MCF 10A (cell line): ENCODE results near the gene ULK3. TPM values are rescaled to one million over a fixed set of nuclear protein-coding genes. Genes with fewer than 3 reads are reported as not detected.

Experiments used
- BruUV-seq: library from RNA; stranded (reverse); fragments of 400-500 nt; replicated peaks from 2 replicates; lab custom pipeline; 2021; lab: Mats Ljungman, UMichigan
- CTCF ChIA-PET: fragments of 300-600 bp; sonication (Branson Sonifier 250); formaldehyde crosslinking; extraction: SDS; loops from one replicate; lab custom pipeline; 2021; ENCODE audit warnings: antibody characterized with exemption, inconsistent platforms; lab: Yijun Ruan, JAX
- POLR2A ChIA-PET: fragments of 300-600, 350-650 bp; sonication (Branson Sonifier 250); formaldehyde crosslinking; extraction: SDS; loops from one replicate; lab custom pipeline; 2020; ENCODE audit warnings: antibody characterized with exemption, inconsistent platforms; lab: Yijun Ruan, JAX
- DNase-seq: peaks from one replicate; pipeline ENCODE4 v3.0.0-alpha.2; 2018; ENCODE audit not compliant: unreplicated experiment
- H3K27ac Mint-ChIP-seq: one replicate; pipeline ENCODE4 v1.8.0; 2022; ENCODE audit warnings: mild to moderate bottlenecking, low read depth, mixed read lengths; ENCODE audit not compliant: unreplicated experiment
- H3K27me3 Mint-ChIP-seq: one replicate; pipeline ENCODE4 v1.8.0; 2022; ENCODE audit warnings: mixed read lengths; ENCODE audit not compliant: insufficient read depth, unreplicated experiment
- H3K36me3 Mint-ChIP-seq: one replicate; pipeline ENCODE4 v1.8.0; 2022; ENCODE audit warnings: mild to moderate bottlenecking, moderate library complexity, mixed read lengths; ENCODE audit not compliant: insufficient read depth, unreplicated experiment
- H3K4me1 Mint-ChIP-seq: one replicate; pipeline ENCODE4 v1.8.0; 2022; ENCODE audit warnings: mixed read lengths; ENCODE audit not compliant: insufficient read depth, unreplicated experiment
- H3K4me3 Mint-ChIP-seq: one replicate; pipeline ENCODE4 v1.8.0; 2022; ENCODE audit warnings: mild to moderate bottlenecking, moderate library complexity, mixed read lengths; ENCODE audit not compliant: unreplicated experiment
- H3K9me3 Mint-ChIP-seq: one replicate; pipeline ENCODE4 v1.8.0; 2022; ENCODE audit warnings: mixed read lengths; ENCODE audit not compliant: unreplicated experiment
- intact Hi-C: fragments of 100-400 bp; cut with micrococcal nuclease; formaldehyde crosslinking; loops from 2 replicates; pipeline ENCODE4 v1.14.1; 2022
- total RNA-seq: library from RNA; stranded (reverse); gene quantifications from 2 replicates; pipeline ENCODE4 v1.2.3, GENCODE V29; 2022
- TF ChIP-seq, protein P1 (sequence below): fragments of 200-600 bp; IDR thresholded peaks from one replicate; pipeline ENCODE4 v1.8.0; 2022; ENCODE audit warnings: antibody characterized with exemption, mild to moderate bottlenecking; ENCODE audit not compliant: unreplicated experiment

Gene ULK3
- total RNA-seq, 1 experiment from 2014 or later, result 27.6 TPM

DNA sequence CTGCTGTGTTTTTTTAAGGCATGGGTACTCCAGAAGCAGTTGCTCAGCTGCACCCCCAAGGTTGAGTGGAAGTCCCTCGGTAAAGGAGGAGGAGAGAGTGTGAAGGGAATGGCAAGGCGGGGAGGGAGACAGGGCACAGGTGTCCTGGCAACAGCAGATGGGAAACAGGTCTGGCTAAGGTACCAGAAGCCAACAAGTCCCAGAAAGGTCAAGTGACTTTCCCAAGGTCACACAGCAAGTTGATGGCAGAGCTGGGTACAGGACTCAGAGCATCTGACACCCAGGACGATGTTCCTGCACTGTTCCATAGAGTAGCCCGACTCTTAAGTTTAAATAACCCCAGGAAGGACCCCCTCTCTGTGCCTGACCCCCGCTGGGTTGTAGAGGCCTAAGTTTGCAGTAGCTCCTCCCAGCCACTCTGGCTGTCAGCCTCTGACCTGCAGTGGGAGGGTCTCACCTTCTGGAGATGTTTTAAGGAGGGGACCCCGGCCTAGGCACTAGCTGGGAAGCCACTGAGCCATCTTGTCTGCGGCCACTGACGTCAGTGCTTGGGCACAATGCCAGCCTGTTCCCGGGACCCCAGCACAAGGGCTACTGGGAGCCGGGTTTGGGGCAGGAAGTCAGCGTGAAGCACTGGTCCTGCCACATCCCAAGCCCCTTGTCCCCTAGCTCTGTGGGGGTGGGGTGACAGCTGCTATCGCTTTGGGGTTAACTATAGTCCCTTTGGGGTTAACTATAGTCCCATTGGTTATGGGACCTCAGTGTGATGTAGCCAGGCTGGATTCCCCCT is 50.5 kb downstream of the ULK3 start:
- TF ChIP-seq, protein P1, sequence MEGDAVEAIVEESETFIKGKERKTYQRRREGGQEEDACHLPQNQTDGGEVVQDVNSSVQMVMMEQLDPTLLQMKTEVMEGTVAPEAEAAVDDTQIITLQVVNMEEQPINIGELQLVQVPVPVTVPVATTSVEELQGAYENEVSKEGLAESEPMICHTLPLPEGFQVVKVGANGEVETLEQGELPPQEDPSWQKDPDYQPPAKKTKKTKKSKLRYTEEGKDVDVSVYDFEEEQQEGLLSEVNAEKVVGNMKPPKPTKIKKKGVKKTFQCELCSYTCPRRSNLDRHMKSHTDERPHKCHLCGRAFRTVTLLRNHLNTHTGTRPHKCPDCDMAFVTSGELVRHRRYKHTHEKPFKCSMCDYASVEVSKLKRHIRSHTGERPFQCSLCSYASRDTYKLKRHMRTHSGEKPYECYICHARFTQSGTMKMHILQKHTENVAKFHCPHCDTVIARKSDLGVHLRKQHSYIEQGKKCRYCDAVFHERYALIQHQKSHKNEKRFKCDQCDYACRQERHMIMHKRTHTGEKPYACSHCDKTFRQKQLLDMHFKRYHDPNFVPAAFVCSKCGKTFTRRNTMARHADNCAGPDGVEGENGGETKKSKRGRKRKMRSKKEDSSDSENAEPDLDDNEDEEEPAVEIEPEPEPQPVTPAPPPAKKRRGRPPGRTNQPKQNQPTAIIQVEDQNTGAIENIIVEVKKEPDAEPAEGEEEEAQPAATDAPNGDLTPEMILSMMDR, result no peak
- peaks cover 49% of the 10 kb centered on the region for H3K4me1 Mint-ChIP-seq
- H3K36me3 Mint-ChIP-seq, result peaks cover 7% of the 10 kb centered on the region
- no peak overlapping the region for H3K4me3 Mint-ChIP-seq
- H3K27me3 Mint-ChIP-seq, result no peaks in the 10 kb centered on the region
- BruUV-seq, result no TSS peak
- intact Hi-C loops, result no loop called here
- POLR2A ChIA-PET, result interaction anchor here (0.7 to 1.5 kb wide), 4 partner anchors 7 to 182 kb away, joined by 3 to 5 read pairs (median 4); no protein-coding TSS in a partner anchor
- H3K27ac Mint-ChIP-seq, result peak overlapping the region; percentile 16
- DNase-seq, result no peak
- no peaks in the 10 kb centered on the region for H3K9me3 Mint-ChIP-seq
- CTCF ChIA-PET, result interaction anchor here (0.7 to 6.4 kb wide), 9 partner anchors 7 to 179 kb away, joined by 3 to 57 read pairs (median 4); no protein-coding TSS in a partner anchor

DNA sequence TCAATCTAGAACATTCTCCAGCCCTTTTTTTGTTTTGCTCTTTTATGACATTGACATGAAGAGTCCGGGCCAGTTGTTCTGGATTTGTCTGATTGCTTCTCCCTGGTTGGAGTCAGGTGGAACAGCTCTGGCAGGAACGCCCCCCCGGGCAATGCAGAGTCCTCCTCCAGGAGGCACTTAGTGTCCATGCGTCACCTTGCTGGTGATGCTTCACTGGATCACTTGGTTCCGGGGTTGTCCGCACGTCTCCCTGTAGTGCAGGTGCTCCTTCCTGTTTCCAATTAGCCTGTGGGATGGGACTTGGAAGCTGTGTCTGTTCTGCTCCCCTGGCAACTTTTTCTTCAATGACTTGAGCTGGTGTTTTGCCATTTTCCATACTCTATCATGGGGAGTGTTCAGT is 51.3 kb downstream of the ULK3 start:
- BruUV-seq, result no TSS peak
- Mint-ChIP-seq H3K9me3 (no peaks in the 10 kb centered on the region), H3K4me1 (peaks cover 49% of the 10 kb centered on the region), H3K27me3 (no peaks in the 10 kb centered on the region), H3K4me3 (no peak overlapping the region), H3K36me3 (peaks cover 7% of the 10 kb centered on the region), H3K27ac (peak overlapping the region; percentile 16)
- intact Hi-C loops, result no loop called here
- TF ChIP-seq, protein P1, result no peak
- CTCF ChIA-PET, result interaction anchor here (0.7 to 6.4 kb wide), 6 partner anchors 8 to 179 kb away, joined by 3 to 57 read pairs (median 6); no protein-coding TSS in a partner anchor
- POLR2A ChIA-PET, result interaction anchor here (0.9 to 1.5 kb wide), 3 partner anchors 8 to 16 kb away, joined by 3 to 5 read pairs (median 4); no protein-coding TSS in a partner anchor
- no peak for DNase-seq

DNA sequence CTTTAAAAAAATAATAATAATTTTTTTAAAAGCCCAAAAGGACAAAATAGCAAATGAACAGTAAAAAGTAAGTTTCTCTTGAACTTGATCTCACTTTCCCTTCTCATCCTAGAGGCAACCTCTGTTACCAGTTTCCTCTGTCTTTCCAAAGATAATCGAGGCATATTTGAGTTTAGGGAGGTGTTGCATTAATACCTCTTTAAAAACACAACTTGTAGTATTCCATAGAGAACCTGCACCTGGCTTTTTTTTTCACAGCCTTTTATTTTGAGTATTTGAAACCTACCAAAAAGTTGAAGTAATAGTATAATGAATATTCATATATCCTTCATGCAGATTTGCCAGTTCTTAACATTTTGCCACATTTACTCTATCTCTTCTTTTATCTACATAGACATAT is 51.9 kb downstream of the ULK3 start:
- Mint-ChIP-seq H3K27me3 (no peaks in the 10 kb centered on the region), H3K27ac (peak overlapping the region; percentile 28), H3K4me3 (no peak overlapping the region), H3K9me3 (no peaks in the 10 kb centered on the region), H3K4me1 (peaks cover 45% of the 10 kb centered on the region), H3K36me3 (peaks cover 3% of the 10 kb centered on the region)
- intact Hi-C loops, result no loop called here
- BruUV-seq, result no TSS peak
- TF ChIP-seq, protein P1, result no peak
- no peak for DNase-seq
- ChIA-PET POLR2A (interaction anchor here (0.9 kb wide), 2 partner anchors 9 kb away, joined by 3 read pairs; no protein-coding TSS in a partner anchor), CTCF (interaction anchor here (1.4 to 6.4 kb wide), 3 partner anchors 9 to 20 kb away, joined by 4 to 57 read pairs (median 7); no protein-coding TSS in a partner anchor)
